Fibroblast of peridontal ligament (primary cell): ENCODE measurements around the gene TUBB8B.
"Not testable (repeated sequence)": the region's sequence is repeated elsewhere in the genome, so short reads cannot be mapped to it uniquely, and the experiment has no call there.

Source experiments
- DNase-seq: peaks from one replicate; pipeline ENCODE4 v3.0.0-alpha.2; 2010; ENCODE audit errors: extremely low read depth

The TUBB8B gene

GRCh38 chr18:12773-13172 is 36.6 kb downstream of the TUBB8B start:
- DNase-seq, result not testable (repeated sequence)

GRCh38 chr18:11383-12274 is 37.8 kb downstream of the TUBB8B start:
- DNase-seq, result not testable (repeated sequence)

- not testable (repeated sequence) for DNase-seq
These were observed 38.7 kb downstream of the TUBB8B start for GRCh38 chr18:10624-11184.

- DNase-seq, result not testable (repeated sequence)
These were observed 39.5 kb downstream of the TUBB8B start for GRCh38 chr18:9937-10336.
